ENCODE data around the gene NPR1. TPM values are rescaled to one million over a fixed set of nuclear protein-coding genes. Genes with fewer than 3 reads are reported as not detected.

Gene NPR1
- total RNA-seq, 1 experiment from 2014 or later: 16.5 TPM

- TF ChIP-seq GRHL2 (CRISPR knock-in tag; IDR thresholded peaks at IDR 0.05; ENCODE audit: insufficient replicate concordance, severe bottlenecking) (no peak), ATF3 (CRISPR knock-in tag; conservative IDR thresholded peaks at IDR 0.05) (no peak)
Observed at GRCh38 chr1:153655333-153655732, 23.2 kb upstream of the NPR1 start (continued).

GRCh38 chr1:153658400-153659174 lies 19.9 kb upstream of the NPR1 start, which contains the start of gene SNAPIN:
TSS of gene SNAPIN (plus strand) at chr1:153658703. CDS start at chr1:153658744, 41 bp downstream.
- ChIA-PET POLR2A (interaction anchor here (0.6 to 2.4 kb wide), 3 partner anchors 9 to 25 kb away, joined by 3 to 11 read pairs (median 3); partner anchors contain the start of gene CHTOP), CTCF (interaction anchor here (0.6 to 1.4 kb wide), 5 partner anchors 31 to 310 kb away, joined by 3 to 6 read pairs (median 5); partner anchors contain the start of genes PGLYRP4 and S100A13)
- peaks cover 34% of the 10 kb centered on the region for H3K36me3 Mint-ChIP-seq
- peaks cover 8% of the 10 kb centered on the region for H3K4me1 Mint-ChIP-seq
- peak within 1 kb of the TSS; percentile 92 for H3K4me3 Mint-ChIP-seq
- DNase-seq (ENCODE audit: low spot score) (peak; percentile 92), ATAC-seq (peak; percentile 94)
- peaks cover 2% of the 10 kb centered on the region; the same call in 1 of the 2 replicates for H3K27me3 Mint-ChIP-seq (ENCODE audit: low read depth)
- H3K9me3 Mint-ChIP-seq: no peaks in the 10 kb centered on the region
- peak within 1 kb of the TSS; percentile 88 for H3K27ac Mint-ChIP-seq
- TF ChIP-seq FOXK1 (CRISPR knock-in tag; IDR thresholded peaks at IDR 0.05) (peak; percentile 21; the same call in 1 of the 2 replicates), SP1 (CRISPR knock-in tag; conservative IDR thresholded peaks at IDR 0.05) (peak; percentile 78), HMGXB4 (CRISPR knock-in tag; IDR thresholded peaks at IDR 0.05) (0 out of 2 replicates have a peak, but pooled peaks have one; percentile 45), E2F5 (CRISPR knock-in tag; IDR thresholded peaks at IDR 0.05) (peak; percentile 84)
- TF ChIP-seq, protein P1, sequence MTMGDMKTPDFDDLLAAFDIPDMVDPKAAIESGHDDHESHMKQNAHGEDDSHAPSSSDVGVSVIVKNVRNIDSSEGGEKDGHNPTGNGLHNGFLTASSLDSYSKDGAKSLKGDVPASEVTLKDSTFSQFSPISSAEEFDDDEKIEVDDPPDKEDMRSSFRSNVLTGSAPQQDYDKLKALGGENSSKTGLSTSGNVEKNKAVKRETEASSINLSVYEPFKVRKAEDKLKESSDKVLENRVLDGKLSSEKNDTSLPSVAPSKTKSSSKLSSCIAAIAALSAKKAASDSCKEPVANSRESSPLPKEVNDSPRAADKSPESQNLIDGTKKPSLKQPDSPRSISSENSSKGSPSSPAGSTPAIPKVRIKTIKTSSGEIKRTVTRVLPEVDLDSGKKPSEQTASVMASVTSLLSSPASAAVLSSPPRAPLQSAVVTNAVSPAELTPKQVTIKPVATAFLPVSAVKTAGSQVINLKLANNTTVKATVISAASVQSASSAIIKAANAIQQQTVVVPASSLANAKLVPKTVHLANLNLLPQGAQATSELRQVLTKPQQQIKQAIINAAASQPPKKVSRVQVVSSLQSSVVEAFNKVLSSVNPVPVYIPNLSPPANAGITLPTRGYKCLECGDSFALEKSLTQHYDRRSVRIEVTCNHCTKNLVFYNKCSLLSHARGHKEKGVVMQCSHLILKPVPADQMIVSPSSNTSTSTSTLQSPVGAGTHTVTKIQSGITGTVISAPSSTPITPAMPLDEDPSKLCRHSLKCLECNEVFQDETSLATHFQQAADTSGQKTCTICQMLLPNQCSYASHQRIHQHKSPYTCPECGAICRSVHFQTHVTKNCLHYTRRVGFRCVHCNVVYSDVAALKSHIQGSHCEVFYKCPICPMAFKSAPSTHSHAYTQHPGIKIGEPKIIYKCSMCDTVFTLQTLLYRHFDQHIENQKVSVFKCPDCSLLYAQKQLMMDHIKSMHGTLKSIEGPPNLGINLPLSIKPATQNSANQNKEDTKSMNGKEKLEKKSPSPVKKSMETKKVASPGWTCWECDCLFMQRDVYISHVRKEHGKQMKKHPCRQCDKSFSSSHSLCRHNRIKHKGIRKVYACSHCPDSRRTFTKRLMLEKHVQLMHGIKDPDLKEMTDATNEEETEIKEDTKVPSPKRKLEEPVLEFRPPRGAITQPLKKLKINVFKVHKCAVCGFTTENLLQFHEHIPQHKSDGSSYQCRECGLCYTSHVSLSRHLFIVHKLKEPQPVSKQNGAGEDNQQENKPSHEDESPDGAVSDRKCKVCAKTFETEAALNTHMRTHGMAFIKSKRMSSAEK (CRISPR knock-in tag; IDR thresholded peaks at IDR 0.05; ENCODE audit: borderline replicate concordance): no peak
- TF ChIP-seq, protein P2, sequence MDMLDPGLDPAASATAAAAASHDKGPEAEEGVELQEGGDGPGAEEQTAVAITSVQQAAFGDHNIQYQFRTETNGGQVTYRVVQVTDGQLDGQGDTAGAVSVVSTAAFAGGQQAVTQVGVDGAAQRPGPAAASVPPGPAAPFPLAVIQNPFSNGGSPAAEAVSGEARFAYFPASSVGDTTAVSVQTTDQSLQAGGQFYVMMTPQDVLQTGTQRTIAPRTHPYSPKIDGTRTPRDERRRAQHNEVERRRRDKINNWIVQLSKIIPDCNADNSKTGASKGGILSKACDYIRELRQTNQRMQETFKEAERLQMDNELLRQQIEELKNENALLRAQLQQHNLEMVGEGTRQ (CRISPR knock-in tag; IDR thresholded peaks at IDR 0.05): peak; percentile 38; the same call in 1 of the 2 replicates

DNA sequence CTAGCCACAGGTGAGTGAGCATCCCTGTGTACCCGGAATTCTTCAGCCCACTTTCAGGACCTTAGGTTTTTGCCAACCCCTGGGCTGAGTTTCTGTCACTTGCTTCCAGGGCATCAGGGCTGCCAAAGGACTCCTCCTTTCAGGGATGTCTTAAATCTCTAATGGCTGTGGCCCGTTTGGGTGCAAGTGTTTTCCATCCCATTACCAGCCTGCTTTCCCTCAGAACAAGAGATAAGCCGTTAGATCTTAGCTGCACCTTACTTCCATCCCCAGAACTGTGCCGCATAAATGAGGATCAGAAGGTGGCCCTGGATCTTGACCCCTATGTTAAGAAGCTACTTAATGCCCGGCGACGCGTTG lies 19.3 kb upstream of the NPR1 start:
- H3K9me3 Mint-ChIP-seq: no peaks in the 10 kb centered on the region
- peak overlapping the region; percentile 92 for H3K4me3 Mint-ChIP-seq
- DNase-seq (ENCODE audit: low spot score): no peak
- no peak for ATAC-seq
- POLR2A ChIA-PET: interaction anchor here (0.6 to 2.4 kb wide), 3 partner anchors 10 to 25 kb away, joined by 3 to 11 read pairs (median 3); partner anchors contain the start of gene CHTOP
- peaks cover 1% of the 10 kb centered on the region; the same call in 1 of the 2 replicates for H3K27me3 Mint-ChIP-seq (ENCODE audit: low read depth)
- peak overlapping the region; percentile 88 for H3K27ac Mint-ChIP-seq
- H3K4me1 Mint-ChIP-seq: peaks cover 8% of the 10 kb centered on the region
- TF ChIP-seq, protein P3, sequence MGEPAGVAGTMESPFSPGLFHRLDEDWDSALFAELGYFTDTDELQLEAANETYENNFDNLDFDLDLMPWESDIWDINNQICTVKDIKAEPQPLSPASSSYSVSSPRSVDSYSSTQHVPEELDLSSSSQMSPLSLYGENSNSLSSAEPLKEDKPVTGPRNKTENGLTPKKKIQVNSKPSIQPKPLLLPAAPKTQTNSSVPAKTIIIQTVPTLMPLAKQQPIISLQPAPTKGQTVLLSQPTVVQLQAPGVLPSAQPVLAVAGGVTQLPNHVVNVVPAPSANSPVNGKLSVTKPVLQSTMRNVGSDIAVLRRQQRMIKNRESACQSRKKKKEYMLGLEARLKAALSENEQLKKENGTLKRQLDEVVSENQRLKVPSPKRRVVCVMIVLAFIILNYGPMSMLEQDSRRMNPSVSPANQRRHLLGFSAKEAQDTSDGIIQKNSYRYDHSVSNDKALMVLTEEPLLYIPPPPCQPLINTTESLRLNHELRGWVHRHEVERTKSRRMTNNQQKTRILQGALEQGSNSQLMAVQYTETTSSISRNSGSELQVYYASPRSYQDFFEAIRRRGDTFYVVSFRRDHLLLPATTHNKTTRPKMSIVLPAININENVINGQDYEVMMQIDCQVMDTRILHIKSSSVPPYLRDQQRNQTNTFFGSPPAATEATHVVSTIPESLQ (CRISPR knock-in tag; IDR thresholded peaks at IDR 0.05): no peak
- TF ChIP-seq E2F5 (CRISPR knock-in tag; IDR thresholded peaks at IDR 0.05): no peak
- no peak for TF ChIP-seq FOXJ3 (CRISPR knock-in tag; IDR thresholded peaks at IDR 0.05; ENCODE audit: borderline replicate concordance)
- no peak for TF ChIP-seq TP53 (CRISPR knock-in tag; IDR thresholded peaks at IDR 0.05)
- no peak for TF ChIP-seq ZBTB21 (CRISPR knock-in tag; IDR thresholded peaks at IDR 0.05; ENCODE audit: borderline replicate concordance)
- TF ChIP-seq, protein P4, sequence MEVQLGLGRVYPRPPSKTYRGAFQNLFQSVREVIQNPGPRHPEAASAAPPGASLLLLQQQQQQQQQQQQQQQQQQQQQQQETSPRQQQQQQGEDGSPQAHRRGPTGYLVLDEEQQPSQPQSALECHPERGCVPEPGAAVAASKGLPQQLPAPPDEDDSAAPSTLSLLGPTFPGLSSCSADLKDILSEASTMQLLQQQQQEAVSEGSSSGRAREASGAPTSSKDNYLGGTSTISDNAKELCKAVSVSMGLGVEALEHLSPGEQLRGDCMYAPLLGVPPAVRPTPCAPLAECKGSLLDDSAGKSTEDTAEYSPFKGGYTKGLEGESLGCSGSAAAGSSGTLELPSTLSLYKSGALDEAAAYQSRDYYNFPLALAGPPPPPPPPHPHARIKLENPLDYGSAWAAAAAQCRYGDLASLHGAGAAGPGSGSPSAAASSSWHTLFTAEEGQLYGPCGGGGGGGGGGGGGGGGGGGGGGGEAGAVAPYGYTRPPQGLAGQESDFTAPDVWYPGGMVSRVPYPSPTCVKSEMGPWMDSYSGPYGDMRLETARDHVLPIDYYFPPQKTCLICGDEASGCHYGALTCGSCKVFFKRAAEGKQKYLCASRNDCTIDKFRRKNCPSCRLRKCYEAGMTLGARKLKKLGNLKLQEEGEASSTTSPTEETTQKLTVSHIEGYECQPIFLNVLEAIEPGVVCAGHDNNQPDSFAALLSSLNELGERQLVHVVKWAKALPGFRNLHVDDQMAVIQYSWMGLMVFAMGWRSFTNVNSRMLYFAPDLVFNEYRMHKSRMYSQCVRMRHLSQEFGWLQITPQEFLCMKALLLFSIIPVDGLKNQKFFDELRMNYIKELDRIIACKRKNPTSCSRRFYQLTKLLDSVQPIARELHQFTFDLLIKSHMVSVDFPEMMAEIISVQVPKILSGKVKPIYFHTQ (CRISPR knock-in tag; IDR thresholded peaks at IDR 0.05): no peak
- no peak for TF ChIP-seq ZNF671 (CRISPR knock-in tag; IDR thresholded peaks at IDR 0.05)
- TF ChIP-seq ESRRA (CRISPR knock-in tag; IDR thresholded peaks at IDR 0.05; ENCODE audit: borderline replicate concordance): no peak
- peaks cover 39% of the 10 kb centered on the region for H3K36me3 Mint-ChIP-seq
- CTCF ChIA-PET: interaction anchor here (0.7 to 1.4 kb wide), 4 partner anchors 32 to 311 kb away, joined by 3 to 6 read pairs (median 5); partner anchors contain the start of genes PGLYRP4 and S100A13
